ENCODE results near the gene SOX8.

SOX8 gene

GRCh38 chr16:982145-983043, 824 bp downstream of the SOX8 start:
- H3K36me3 ChIP-seq (ENCODE audit: control insufficient read depth in 4 of 4, insufficient read depth in 4 of 4, low read length in 3 of 4): no peaks in the 10 kb centered on the region
- WGBS (ENCODE audit: insufficient coverage): 18% methylated on average over 70 of the region's 76 CpGs
- peak in 2 of 3 donors; percentile 17 to 33 for DNase-seq
- H3K27ac ChIP-seq (ENCODE audit: insufficient read depth in 1 of 2, low read depth in 1 of 2, low read length in 2 of 2, poor library complexity in 1 of 2, severe bottlenecking in 2 of 2): no peak overlapping the region
- H3K4me1 ChIP-seq (ENCODE audit: control extremely low read depth in 1 of 4, control insufficient read depth in 4 of 4, insufficient read depth in 4 of 4, low read length in 3 of 4): peaks cover 0 to 27% (median 18%) of the 10 kb centered on the region in 4 experiments
- H3K4me3 ChIP-seq (ENCODE audit: control insufficient read depth in 1 of 7, extremely low read depth in 1 of 7, insufficient read depth in 4 of 7, low read depth in 2 of 7, low read length in 6 of 7): peak overlapping the region in 4 of 7 experiments; percentile 54 to 57 (median 55)
- POLR2A ChIA-PET: no interaction called here
- CTCF ChIA-PET: no interaction called here
- H3K27me3 ChIP-seq (replicated peaks in 2 of 5; ENCODE audit: control insufficient read depth in 4 of 5, insufficient read depth in 5 of 5, low read length in 4 of 5): peaks cover 0 to 81% (median 25%) of the 10 kb centered on the region in 5 experiments
- H3K9me3 ChIP-seq (ENCODE audit: control extremely low read depth in 1 of 5, control insufficient read depth in 4 of 5, insufficient read depth in 2 of 5, low read depth in 1 of 5, low read length in 4 of 5): no peaks in the 10 kb centered on the region

DNA sequence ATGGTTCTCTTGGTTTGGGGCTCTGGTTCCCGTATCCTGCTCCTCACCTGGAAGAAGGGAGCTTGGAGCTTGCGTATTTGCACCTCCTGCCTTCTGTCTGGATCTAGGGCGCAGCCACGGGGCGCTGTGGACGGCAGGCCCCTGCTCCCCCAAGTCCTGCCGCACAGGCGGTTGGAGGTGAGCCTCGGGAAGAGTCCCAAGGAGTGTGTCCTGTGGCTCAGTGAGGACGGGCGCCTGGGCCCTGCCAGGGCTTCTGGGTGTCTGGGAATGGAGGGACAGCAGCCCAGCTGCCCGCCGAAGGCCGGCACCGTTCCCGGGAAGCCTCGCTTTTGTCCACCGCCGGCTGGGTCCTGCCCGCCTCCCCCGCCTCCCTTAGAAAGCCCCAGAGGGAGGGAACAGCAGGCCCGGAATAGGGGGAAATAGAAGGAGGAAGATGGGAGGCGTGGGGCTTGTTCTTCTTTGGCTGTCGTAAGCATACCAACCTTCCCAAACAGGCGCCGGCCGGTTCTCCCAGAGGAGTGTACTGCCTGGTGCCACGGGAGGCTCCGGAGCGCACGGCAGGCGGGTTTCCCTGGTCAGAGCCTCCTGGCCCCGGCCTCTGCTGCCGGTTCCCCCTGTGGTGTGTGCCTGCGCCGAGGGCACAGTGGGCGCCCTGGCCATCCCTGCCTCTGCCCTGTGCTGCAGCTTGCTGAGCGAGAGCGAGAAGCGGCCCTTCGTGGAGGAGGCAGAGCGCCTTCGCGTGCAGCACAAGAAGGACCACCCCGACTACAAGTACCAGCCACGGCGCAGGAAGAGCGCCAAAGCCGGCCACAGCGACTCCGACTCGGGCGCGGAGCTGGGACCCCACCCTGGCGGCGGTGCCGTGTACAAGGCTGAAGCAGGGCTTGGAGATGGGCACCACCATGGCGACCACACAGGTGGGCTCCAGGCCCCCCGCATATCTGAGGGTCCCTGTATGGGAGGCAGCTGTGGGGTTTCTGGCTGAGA, 1.8 kb downstream of the SOX8 start:
- Histone ChIP-seq H3K4me1 (ENCODE audit: control extremely low read depth in 1 of 4, control insufficient read depth in 4 of 4, insufficient read depth in 4 of 4, low read length in 3 of 4) (peaks cover 0 to 27% (median 18%) of the 10 kb centered on the region in 4 experiments), H3K27ac (ENCODE audit: insufficient read depth in 1 of 2, low read depth in 1 of 2, low read length in 2 of 2, poor library complexity in 1 of 2, severe bottlenecking in 2 of 2) (no peak overlapping the region), H3K27me3 (replicated peaks in 2 of 5; ENCODE audit: control insufficient read depth in 4 of 5, insufficient read depth in 5 of 5, low read length in 4 of 5) (peaks cover 0 to 73% (median 23%) of the 10 kb centered on the region in 5 experiments), H3K36me3 (ENCODE audit: control insufficient read depth in 4 of 4, insufficient read depth in 4 of 4, low read length in 3 of 4) (no peaks in the 10 kb centered on the region), H3K4me3 (ENCODE audit: control insufficient read depth in 1 of 7, extremely low read depth in 1 of 7, insufficient read depth in 4 of 7, low read depth in 2 of 7, low read length in 6 of 7) (no peak overlapping the region), H3K9me3 (ENCODE audit: control extremely low read depth in 1 of 5, control insufficient read depth in 4 of 5, insufficient read depth in 2 of 5, low read depth in 1 of 5, low read length in 4 of 5) (no peaks in the 10 kb centered on the region)
- CTCF ChIA-PET: no interaction called here
- 86% methylated on average over 53 of the region's 59 CpGs for WGBS (ENCODE audit: insufficient coverage)
- POLR2A ChIA-PET: no interaction called here
- DNase-seq: no peak

GRCh38 chr16:984121-984694, 2.6 kb downstream of the SOX8 start:
- no peak overlapping the region for H3K4me3 ChIP-seq (ENCODE audit: control insufficient read depth in 1 of 7, extremely low read depth in 1 of 7, insufficient read depth in 4 of 7, low read depth in 2 of 7, low read length in 6 of 7)
- 97% methylated on average over 22 of the region's 22 CpGs for WGBS (ENCODE audit: insufficient coverage)
- peaks cover 0 to 27% (median 18%) of the 10 kb centered on the region in 4 experiments for H3K4me1 ChIP-seq (ENCODE audit: control extremely low read depth in 1 of 4, control insufficient read depth in 4 of 4, insufficient read depth in 4 of 4, low read length in 3 of 4)
- ChIA-PET POLR2A (no interaction called here), CTCF (no interaction called here)
- no peaks in the 10 kb centered on the region for H3K36me3 ChIP-seq (ENCODE audit: control insufficient read depth in 4 of 4, insufficient read depth in 4 of 4, low read length in 3 of 4)
- no peaks in the 10 kb centered on the region for H3K9me3 ChIP-seq (ENCODE audit: control extremely low read depth in 1 of 5, control insufficient read depth in 4 of 5, insufficient read depth in 2 of 5, low read depth in 1 of 5, low read length in 4 of 5)
- no peak overlapping the region for H3K27ac ChIP-seq (ENCODE audit: insufficient read depth in 1 of 2, low read depth in 1 of 2, low read length in 2 of 2, poor library complexity in 1 of 2, severe bottlenecking in 2 of 2)
- no peak for DNase-seq
- peaks cover 0 to 71% (median 26%) of the 10 kb centered on the region in 5 experiments for H3K27me3 ChIP-seq (replicated peaks in 2 of 5; ENCODE audit: control insufficient read depth in 4 of 5, insufficient read depth in 5 of 5, low read length in 4 of 5)

GRCh38 chr16:984736-985636, 3.4 kb downstream of the SOX8 start:
- ChIA-PET CTCF (interaction anchor here (1.0 kb wide), 1 partner anchor 10 kb away, joined by 4 read pairs; no protein-coding TSS in a partner anchor), POLR2A (no interaction called here)
- DNase-seq: no peak
- H3K9me3 ChIP-seq (ENCODE audit: control extremely low read depth in 1 of 5, control insufficient read depth in 4 of 5, insufficient read depth in 2 of 5, low read depth in 1 of 5, low read length in 4 of 5): no peaks in the 10 kb centered on the region
- H3K36me3 ChIP-seq (ENCODE audit: control insufficient read depth in 4 of 4, insufficient read depth in 4 of 4, low read length in 3 of 4): no peaks in the 10 kb centered on the region
- no peak overlapping the region for H3K27ac ChIP-seq (ENCODE audit: insufficient read depth in 1 of 2, low read depth in 1 of 2, low read length in 2 of 2, poor library complexity in 1 of 2, severe bottlenecking in 2 of 2)
- WGBS (ENCODE audit: insufficient coverage): 97% methylated on average over 74 of the region's 78 CpGs
- peaks cover 0 to 22% (median 16%) of the 10 kb centered on the region in 4 experiments for H3K4me1 ChIP-seq (ENCODE audit: control extremely low read depth in 1 of 4, control insufficient read depth in 4 of 4, insufficient read depth in 4 of 4, low read length in 3 of 4)
- no peak overlapping the region for H3K4me3 ChIP-seq (ENCODE audit: control insufficient read depth in 1 of 7, extremely low read depth in 1 of 7, insufficient read depth in 4 of 7, low read depth in 2 of 7, low read length in 6 of 7)
- peaks cover 0 to 63% (median 24%) of the 10 kb centered on the region in 5 experiments for H3K27me3 ChIP-seq (replicated peaks in 2 of 5; ENCODE audit: control insufficient read depth in 4 of 5, insufficient read depth in 5 of 5, low read length in 4 of 5)

DNA sequence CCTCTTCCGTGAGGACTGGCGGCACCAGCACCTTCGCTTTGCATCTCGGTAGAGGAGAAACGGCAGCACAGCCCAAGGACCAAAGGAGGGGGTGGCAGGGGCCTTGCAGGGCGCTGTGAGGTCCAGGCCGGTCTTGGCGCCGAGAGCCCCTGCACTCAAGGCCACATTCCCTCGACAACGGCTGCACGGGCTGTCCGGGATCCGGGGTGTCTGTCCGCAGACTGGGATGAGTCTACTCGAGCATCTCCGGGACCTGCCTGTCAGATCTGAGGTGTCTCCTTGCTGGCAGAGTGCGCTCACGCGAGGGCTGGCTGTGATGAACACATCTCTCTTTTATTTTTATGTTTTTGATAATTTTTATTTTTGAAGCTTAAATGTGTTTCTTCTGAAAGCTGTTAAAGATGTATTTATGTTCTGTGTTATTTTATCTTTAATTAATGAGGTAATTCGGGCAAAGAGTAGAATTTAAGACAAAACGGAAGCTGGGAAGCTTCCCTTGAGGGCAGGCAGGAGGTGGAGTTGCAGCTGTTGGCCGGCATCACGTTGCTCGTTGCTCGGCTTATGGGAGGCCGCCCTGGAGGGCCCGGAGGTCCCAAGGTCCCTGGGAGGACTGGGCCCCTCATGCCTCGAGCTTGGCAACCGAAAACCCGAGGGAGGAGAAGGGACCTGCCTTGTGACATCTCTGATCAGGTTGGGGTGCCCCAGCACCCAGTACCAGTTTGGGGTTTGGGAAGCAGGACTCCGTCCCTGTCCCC, 4.3 kb downstream of the SOX8 start:
- Histone ChIP-seq H3K36me3 (ENCODE audit: control insufficient read depth in 4 of 4, insufficient read depth in 4 of 4, low read length in 3 of 4) (no peaks in the 10 kb centered on the region), H3K4me1 (ENCODE audit: control extremely low read depth in 1 of 4, control insufficient read depth in 4 of 4, insufficient read depth in 4 of 4, low read length in 3 of 4) (peaks cover 0 to 14% (median 8%) of the 10 kb centered on the region in 4 experiments), H3K9me3 (ENCODE audit: control extremely low read depth in 1 of 5, control insufficient read depth in 4 of 5, insufficient read depth in 2 of 5, low read depth in 1 of 5, low read length in 4 of 5) (no peaks in the 10 kb centered on the region), H3K4me3 (ENCODE audit: control insufficient read depth in 1 of 7, extremely low read depth in 1 of 7, insufficient read depth in 4 of 7, low read depth in 2 of 7, low read length in 6 of 7) (no peak overlapping the region), H3K27me3 (replicated peaks in 2 of 5; ENCODE audit: control insufficient read depth in 4 of 5, insufficient read depth in 5 of 5, low read length in 4 of 5) (peaks cover 0 to 56% (median 21%) of the 10 kb centered on the region in 5 experiments), H3K27ac (ENCODE audit: insufficient read depth in 1 of 2, low read depth in 1 of 2, low read length in 2 of 2, poor library complexity in 1 of 2, severe bottlenecking in 2 of 2) (no peak overlapping the region)
- 93% methylated on average over 28 of the region's 32 CpGs for WGBS (ENCODE audit: insufficient coverage)
- ChIA-PET CTCF (interaction anchor here (1.0 kb wide), 1 partner anchor 11 kb away, joined by 4 read pairs; no protein-coding TSS in a partner anchor), POLR2A (no interaction called here)
- DNase-seq: no peak

Measured in common myeloid progenitor, CD34-positive (primary cell).